Parathyroid adenoma (tissue), 2 donors: ENCODE results near the gene FYN.

Experiments used
- H2AFZ ChIP-seq: fragments of 300-600 bp; sonication (generic); one replicate; pipeline ENCODE4 v1.7.0; 2017; ENCODE audit warnings: antibody characterized with exemption, mild to moderate bottlenecking
- H3K27ac ChIP-seq: fragments of 300-600 bp; sonication (generic); one replicate; pipeline ENCODE4 v1.7.0; 2017
- H3K27me3 ChIP-seq: fragments of 300-600 bp; sonication (generic); one replicate; pipeline ENCODE4 v1.7.0; 2017; ENCODE audit warnings: low read length; ENCODE audit not compliant: control insufficient read depth, insufficient read depth
- H3K36me3 ChIP-seq: fragments of 300-600 bp; sonication (generic); one replicate; pipeline ENCODE4 v1.7.0; 2017; ENCODE audit warnings: low read length; ENCODE audit not compliant: control insufficient read depth, insufficient read depth
- H3K4me1 ChIP-seq: fragments of 300-600 bp; sonication (generic); one replicate; pipeline ENCODE4 v1.7.0; 2017; ENCODE audit warnings: control low read depth
- H3K4me2 ChIP-seq: fragments of 300-600 bp; sonication (generic); one replicate; pipeline ENCODE4 v1.7.0; 2017; ENCODE audit warnings: low read length
- H3K4me3 ChIP-seq: fragments of 300-600 bp; sonication (generic); one replicate; pipeline ENCODE4 v1.7.0; 2017; ENCODE audit warnings: low read depth, low read length
- H3K79me2 ChIP-seq: fragments of 300-600 bp; sonication (generic); one replicate; pipeline ENCODE4 v1.7.0; 2017; ENCODE audit warnings: control low read depth
- H3K9ac ChIP-seq: fragments of 300-600 bp; sonication (generic); one replicate; pipeline ENCODE4 v1.7.0; 2017; ENCODE audit warnings: mild to moderate bottlenecking
- H3K9me3 ChIP-seq: fragments of 300-600 bp; sonication (generic); one replicate; pipeline ENCODE4 v1.7.0; 2017; ENCODE audit warnings: low read length; ENCODE audit not compliant: control insufficient read depth
- CTCF ChIP-seq: fragments of 300-600 bp; sonication (generic); IDR thresholded peaks from one replicate; pipeline ENCODE4 v1.7.0; 2017; ENCODE audit warnings: antibody characterized with exemption, mild to moderate bottlenecking
- donor health status: primary hyperparathyroidism.

Gene FYN

GRCh38 chr6:111781041-111781708 lies 92.1 kb downstream of the FYN start:
- Histone ChIP-seq H3K79me2 (no peaks in the 10 kb centered on the region), H3K27ac (no peak overlapping the region), H3K4me1 (peaks cover 9% of the 10 kb centered on the region), H3K27me3 (no peaks in the 10 kb centered on the region), H3K36me3 (no peaks in the 10 kb centered on the region), H3K9me3 (no peaks in the 10 kb centered on the region), H3K9ac (no peak overlapping the region), H3K4me2 (no peak overlapping the region), H2AFZ (no peak overlapping the region), H3K4me3 (no peak overlapping the region)
- TF ChIP-seq CTCF = no peak

GRCh38 chr6:111780393-111780792 lies 92.9 kb downstream of the FYN start:
- H3K4me1 ChIP-seq = peaks cover 13% of the 10 kb centered on the region
- H3K27ac ChIP-seq = no peak overlapping the region

GRCh38 chr6:111779660-111780059 lies 93.6 kb downstream of the FYN start:
- Histone ChIP-seq H3K4me3 (no peak overlapping the region), H3K9ac (no peak overlapping the region), H2AFZ (no peak overlapping the region), H3K9me3 (no peaks in the 10 kb centered on the region), H3K27ac (no peak overlapping the region), H3K4me1 (peaks cover 13% of the 10 kb centered on the region), H3K27me3 (no peaks in the 10 kb centered on the region), H3K36me3 (no peaks in the 10 kb centered on the region), H3K79me2 (no peaks in the 10 kb centered on the region), H3K4me2 (no peak overlapping the region)
- TF ChIP-seq CTCF = no peak

More at GRCh38 chr6:111780393-111780792, 92.9 kb downstream of the FYN start:
- Histone ChIP-seq H3K9ac (no peak overlapping the region), H3K9me3 (no peaks in the 10 kb centered on the region), H3K4me3 (no peak overlapping the region), H3K4me2 (no peak overlapping the region), H2AFZ (no peak overlapping the region), H3K79me2 (no peaks in the 10 kb centered on the region), H3K27me3 (no peaks in the 10 kb centered on the region), H3K36me3 (no peaks in the 10 kb centered on the region)
- TF ChIP-seq CTCF = no peak

- H3K27ac ChIP-seq = no peak overlapping the region
- no peaks in the 10 kb centered on the region for H3K27me3 ChIP-seq
- H3K4me2 ChIP-seq = no peak overlapping the region
- TF ChIP-seq CTCF = no peak
- peaks cover 13% of the 10 kb centered on the region for H3K4me1 ChIP-seq
- no peak overlapping the region for H2AFZ ChIP-seq
- no peak overlapping the region for H3K9ac ChIP-seq
- H3K36me3 ChIP-seq = no peaks in the 10 kb centered on the region
- H3K4me3 ChIP-seq = no peak overlapping the region
- no peaks in the 10 kb centered on the region for H3K9me3 ChIP-seq
- H3K79me2 ChIP-seq = no peaks in the 10 kb centered on the region
Observed at GRCh38 chr6:111779031-111779430, 94.2 kb downstream of the FYN start.

GRCh38 chr6:111777357-111777756 lies 95.9 kb downstream of the FYN start:
- Histone ChIP-seq H3K27ac (no peak overlapping the region), H3K79me2 (no peaks in the 10 kb centered on the region), H3K36me3 (no peaks in the 10 kb centered on the region), H3K9me3 (no peaks in the 10 kb centered on the region), H3K9ac (no peak overlapping the region), H3K27me3 (no peaks in the 10 kb centered on the region), H3K4me1 (peaks cover 13% of the 10 kb centered on the region), H3K4me3 (no peak overlapping the region), H2AFZ (peak overlapping the region; percentile 61), H3K4me2 (no peak overlapping the region)
- no peak for TF ChIP-seq CTCF
